ENCODE results near the gene KCTD16.
A peak's percentile ranks its signal among the peaks of the same experiment; 100 is the strongest.

Gene KCTD16

GRCh38 chr5:144196612-144197011, 25.9 kb downstream of the KCTD16 start:
- H3K4me3 ChIP-seq (ENCODE audit: low read depth, low read length): no peak overlapping the region

GRCh38 chr5:144198386-144198785, 27.7 kb downstream of the KCTD16 start:
- TF ChIP-seq CTCF (IDR thresholded peaks at IDR 0.05; ENCODE audit: low read depth, low read length): no peak
- no peak overlapping the region; the same call in 1 of the 2 replicates for H3K4me3 ChIP-seq (ENCODE audit: low read depth, low read length)

More at GRCh38 chr5:144196612-144197011, 25.9 kb downstream of the KCTD16 start:
- TF ChIP-seq CTCF (IDR thresholded peaks at IDR 0.05; ENCODE audit: low read depth, low read length): no peak

- no peak for TF ChIP-seq CTCF (IDR thresholded peaks at IDR 0.05; ENCODE audit: low read depth, low read length)
- no peak overlapping the region for H3K4me3 ChIP-seq (ENCODE audit: low read depth, low read length)
Observed at GRCh38 chr5:144201588-144201987, 30.9 kb downstream of the KCTD16 start.

GRCh38 chr5:144202072-144202471, 31.4 kb downstream of the KCTD16 start:
- no peak for TF ChIP-seq CTCF (IDR thresholded peaks at IDR 0.05; ENCODE audit: low read depth, low read length)
- no peak overlapping the region for H3K4me3 ChIP-seq (ENCODE audit: low read depth, low read length)

- no peak overlapping the region for H3K4me3 ChIP-seq (ENCODE audit: low read depth, low read length)
- TF ChIP-seq CTCF (IDR thresholded peaks at IDR 0.05; ENCODE audit: low read depth, low read length): no peak
Observed at GRCh38 chr5:144202726-144203125, 32.1 kb downstream of the KCTD16 start.

- peak; percentile 70 for TF ChIP-seq CTCF (IDR thresholded peaks at IDR 0.05; ENCODE audit: low read depth, low read length)
- no peak overlapping the region for H3K4me3 ChIP-seq (ENCODE audit: low read depth, low read length)
Observed at GRCh38 chr5:144203750-144204596, 33.3 kb downstream of the KCTD16 start.

GRCh38 chr5:144205141-144205551, 34.5 kb downstream of the KCTD16 start:
- H3K4me3 ChIP-seq (ENCODE audit: low read depth, low read length): peak overlapping the region; percentile 57
- TF ChIP-seq CTCF (IDR thresholded peaks at IDR 0.05; ENCODE audit: low read depth, low read length): no peak

All from WI38 (cell line).